ENCODE data around the gene GLYR1. TPM values are rescaled to one million over a fixed set of nuclear protein-coding genes. Genes with fewer than 3 reads are reported as not detected.

Gene GLYR1
- total RNA-seq, 1 experiment from 2014 or later: 30.6 TPM

DNA sequence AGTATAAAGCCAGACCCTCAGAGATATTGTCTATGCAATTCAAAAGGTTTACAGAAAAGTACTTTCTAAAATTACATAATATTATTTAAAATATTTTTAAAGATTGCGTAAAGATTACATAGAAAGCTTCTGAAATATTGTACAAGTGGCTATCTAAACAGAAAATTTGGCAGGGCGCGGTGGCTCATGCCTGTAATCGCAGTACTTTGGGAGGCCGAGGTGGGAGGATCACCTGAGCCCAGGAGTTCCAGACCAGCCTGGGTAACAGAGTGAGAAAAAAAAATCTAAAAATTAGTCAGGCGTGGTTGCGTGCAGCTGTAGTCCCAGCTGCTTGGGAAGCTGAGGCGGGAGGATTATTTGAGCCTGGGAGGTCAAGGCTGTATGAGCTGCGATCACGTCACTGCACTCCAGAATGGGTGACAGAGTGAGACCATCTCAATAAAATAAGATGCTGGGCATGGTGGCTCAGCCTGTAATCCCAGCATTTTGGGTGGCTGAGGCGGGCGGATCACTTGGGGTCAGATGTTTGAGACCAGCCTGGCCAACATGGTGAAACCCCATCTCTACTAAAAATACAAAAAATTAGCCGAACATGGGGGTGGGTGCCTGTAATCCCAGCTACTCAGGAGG lies 18.3 kb upstream of the GLYR1 start:
- Histone ChIP-seq H3K9ac (ENCODE audit: low read length) (no peak overlapping the region), H3K4me3 (ENCODE audit: low read length) (no peak overlapping the region), H3F3A (ENCODE audit: low read length, unreplicated experiment) (no peaks in the 10 kb centered on the region), H3K27me3 (ENCODE audit: low read length) (no peaks in the 10 kb centered on the region), H3K4me1 (ENCODE audit: insufficient read depth, low read length) (peaks cover 17% of the 10 kb centered on the region), H3K4me2 (ENCODE audit: low read length) (no peak overlapping the region), H3K27ac (ENCODE audit: low read length) (no peak overlapping the region), H2AFZ (ENCODE audit: low read length) (no peak overlapping the region), H3K9me3 (ENCODE audit: low read length) (no peaks in the 10 kb centered on the region), H3K79me2 (ENCODE audit: low read length) (peaks cover 70% of the 10 kb centered on the region), H3K36me3 (ENCODE audit: low read depth, low read length) (peaks cover 16% of the 10 kb centered on the region), H3K9me2 (replicated peaks; ENCODE audit: low read length) (no peaks in the 10 kb centered on the region), H4K20me1 (ENCODE audit: low read length) (peaks cover 5% of the 10 kb centered on the region; the same call in 1 of the 2 replicates)
- ATAC-seq: no peak
- CTCF ChIA-PET: interaction anchor here (0.7 kb wide), 1 partner anchor 19 kb away, joined by 3 read pairs; no protein-coding TSS in a partner anchor
- TF ChIP-seq EZH2 (IDR thresholded peaks at IDR 0.05; ENCODE audit: low read length, unreplicated experiment) (no peak), CTCF (conservative IDR thresholded peaks at IDR 0.05; ENCODE audit: low read depth, low read length) (no peak), EZH2phosphoT487 (IDR thresholded peaks at IDR 0.05; ENCODE audit: borderline replicate concordance, low read length) (no peak)
- no TSS peak for BruUV-seq (replicated peaks)
- no peak for DNase-seq
- intact Hi-C loops (cut with micrococcal nuclease): no loop called here
- POLR2A ChIA-PET (ENCODE audit: unreplicated experiment): no interaction called here

GRCh38 chr16:4864728-4865127 lies 17.6 kb upstream of the GLYR1 start:
- ChIA-PET POLR2A (ENCODE audit: unreplicated experiment) (no interaction called here), CTCF (no interaction called here)
- BruUV-seq (replicated peaks): no TSS peak
- intact Hi-C loops (cut with micrococcal nuclease): no loop called here
- peaks cover 70% of the 10 kb centered on the region for H3K79me2 ChIP-seq (ENCODE audit: low read length)
- TF ChIP-seq EZH2phosphoT487 (IDR thresholded peaks at IDR 0.05; ENCODE audit: borderline replicate concordance, low read length) (no peak), EZH2 (IDR thresholded peaks at IDR 0.05; ENCODE audit: low read length, unreplicated experiment) (no peak), CTCF (conservative IDR thresholded peaks at IDR 0.05; ENCODE audit: low read depth, low read length) (no peak)
- no peak for DNase-seq
- H3F3A ChIP-seq (ENCODE audit: low read length, unreplicated experiment): no peaks in the 10 kb centered on the region
- no peak overlapping the region for H3K9ac ChIP-seq (ENCODE audit: low read length)
- H3K9me2 ChIP-seq (replicated peaks; ENCODE audit: low read length): no peaks in the 10 kb centered on the region
- no peaks in the 10 kb centered on the region for H3K9me3 ChIP-seq (ENCODE audit: low read length)
- peaks cover 23% of the 10 kb centered on the region for H3K4me1 ChIP-seq (ENCODE audit: insufficient read depth, low read length)
- H4K20me1 ChIP-seq (ENCODE audit: low read length): peaks cover 5% of the 10 kb centered on the region; the same call in 1 of the 2 replicates
- no peaks in the 10 kb centered on the region for H3K27me3 ChIP-seq (ENCODE audit: low read length)
- no peak overlapping the region for H3K4me2 ChIP-seq (ENCODE audit: low read length)
- H3K4me3 ChIP-seq (ENCODE audit: low read length): no peak overlapping the region
- H2AFZ ChIP-seq (ENCODE audit: low read length): no peak overlapping the region
- no peak overlapping the region for H3K27ac ChIP-seq (ENCODE audit: low read length)
- H3K36me3 ChIP-seq (ENCODE audit: low read depth, low read length): peaks cover 19% of the 10 kb centered on the region
- no peak for ATAC-seq

DNA sequence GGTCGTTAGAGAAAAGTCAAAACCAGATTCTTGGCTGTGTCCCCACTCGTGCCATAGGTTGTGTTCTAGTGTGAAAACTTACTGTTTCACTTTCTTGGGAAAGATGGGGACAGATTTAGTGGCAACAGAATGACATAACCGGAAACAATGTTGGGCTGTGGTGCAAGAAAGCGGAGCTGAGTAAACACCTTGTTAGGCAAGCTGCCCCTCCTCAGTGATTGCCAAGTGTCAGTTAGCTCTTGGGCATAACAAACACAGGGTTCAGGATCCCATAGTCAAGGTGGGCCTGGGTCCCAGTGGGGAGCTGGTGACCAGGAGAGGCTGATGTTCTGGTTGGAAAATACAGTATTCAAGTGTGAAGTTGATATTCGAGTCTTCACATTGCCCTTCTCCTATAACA lies 15.6 kb upstream of the GLYR1 start:
- H3K9me3 ChIP-seq (ENCODE audit: low read length): no peaks in the 10 kb centered on the region
- POLR2A ChIA-PET (ENCODE audit: unreplicated experiment): no interaction called here
- intact Hi-C loops (cut with micrococcal nuclease): no loop called here
- TF ChIP-seq EZH2 (IDR thresholded peaks at IDR 0.05; ENCODE audit: low read length, unreplicated experiment): no peak
- TF ChIP-seq EZH2phosphoT487 (IDR thresholded peaks at IDR 0.05; ENCODE audit: borderline replicate concordance, low read length): no peak
- no peak for TF ChIP-seq CTCF (conservative IDR thresholded peaks at IDR 0.05; ENCODE audit: low read depth, low read length)
- H2AFZ ChIP-seq (ENCODE audit: low read length): no peak overlapping the region
- H3F3A ChIP-seq (ENCODE audit: low read length, unreplicated experiment): no peaks in the 10 kb centered on the region
- peaks cover 5% of the 10 kb centered on the region; the same call in 1 of the 2 replicates for H4K20me1 ChIP-seq (ENCODE audit: low read length)
- H3K9me2 ChIP-seq (replicated peaks; ENCODE audit: low read length): no peaks in the 10 kb centered on the region
- H3K4me2 ChIP-seq (ENCODE audit: low read length): peak overlapping the region; percentile 35
- BruUV-seq (replicated peaks): no TSS peak
- H3K36me3 ChIP-seq (ENCODE audit: low read depth, low read length): peaks cover 34% of the 10 kb centered on the region
- ATAC-seq (peak; percentile 39), DNase-seq (peak; percentile 62)
- H3K4me3 ChIP-seq (ENCODE audit: low read length): no peak overlapping the region
- peaks cover 62% of the 10 kb centered on the region for H3K79me2 ChIP-seq (ENCODE audit: low read length)
- H3K27me3 ChIP-seq (ENCODE audit: low read length): no peaks in the 10 kb centered on the region
- CTCF ChIA-PET: no interaction called here
- H3K4me1 ChIP-seq (ENCODE audit: insufficient read depth, low read length): peaks cover 39% of the 10 kb centered on the region
- no peak overlapping the region for H3K9ac ChIP-seq (ENCODE audit: low read length)
- peak overlapping the region; percentile 14 for H3K27ac ChIP-seq (ENCODE audit: low read length)

Data from PC-3 (cell line).